ENCODE results near the gene FETUB.

FETUB gene

GRCh38 chr3:186614597-186615483 lies 25.4 kb upstream of the FETUB start:
- Histone ChIP-seq H3K36me3 (ENCODE audit: control insufficient read depth, insufficient read depth, low read length) (no peaks in the 10 kb centered on the region), H3K9me3 (ENCODE audit: control insufficient read depth, low read length) (no peaks in the 10 kb centered on the region), H3K27ac (ENCODE audit: low read depth, low read length, severe bottlenecking) (no peak overlapping the region), H3K4me1 (ENCODE audit: control insufficient read depth, insufficient read depth, low read length, poor library complexity, severe bottlenecking) (no peaks in the 10 kb centered on the region), H3K4me3 (ENCODE audit: extremely low read depth, insufficient read depth, low read length, poor library complexity, severe bottlenecking) (no peak overlapping the region)
- 51 to 58% methylated on average over 11 to 12 of the region's 16 CpGs for WGBS, 2 experiments (ENCODE audit: insufficient coverage in 2 of 2)

GRCh38 chr3:186616299-186616617 lies 23.9 kb upstream of the FETUB start:
- H3K9me3 ChIP-seq (ENCODE audit: control insufficient read depth, low read length): no peaks in the 10 kb centered on the region
- H3K4me1 ChIP-seq (ENCODE audit: control insufficient read depth, insufficient read depth, low read length, poor library complexity, severe bottlenecking): no peaks in the 10 kb centered on the region
- no peak overlapping the region for H3K27ac ChIP-seq (ENCODE audit: low read depth, low read length, severe bottlenecking)
- no peak overlapping the region for H3K4me3 ChIP-seq (ENCODE audit: extremely low read depth, insufficient read depth, low read length, poor library complexity, severe bottlenecking)
- 95 to 96% methylated on average over 6 to 8 of the region's 8 CpGs for WGBS, 2 experiments (ENCODE audit: insufficient coverage in 2 of 2)
- no peaks in the 10 kb centered on the region for H3K36me3 ChIP-seq (ENCODE audit: control insufficient read depth, insufficient read depth, low read length)

- H3K27ac ChIP-seq (ENCODE audit: low read depth, low read length, severe bottlenecking): no peak overlapping the region
- no peaks in the 10 kb centered on the region for H3K36me3 ChIP-seq (ENCODE audit: control insufficient read depth, insufficient read depth, low read length)
Observed at GRCh38 chr3:186617036-186617946, 22.9 kb upstream of the FETUB start.

GRCh38 chr3:186618318-186618938 lies 21.8 kb upstream of the FETUB start:
- Histone ChIP-seq H3K4me3 (ENCODE audit: extremely low read depth, insufficient read depth, low read length, poor library complexity, severe bottlenecking) (no peak overlapping the region), H3K4me1 (ENCODE audit: control insufficient read depth, insufficient read depth, low read length, poor library complexity, severe bottlenecking) (no peaks in the 10 kb centered on the region), H3K27ac (ENCODE audit: low read depth, low read length, severe bottlenecking) (no peak overlapping the region), H3K9me3 (ENCODE audit: control insufficient read depth, low read length) (no peaks in the 10 kb centered on the region), H3K36me3 (ENCODE audit: control insufficient read depth, insufficient read depth, low read length) (no peaks in the 10 kb centered on the region)
- 89 to 97% methylated on average over 4 to 5 of the region's 8 CpGs for WGBS, 2 experiments (ENCODE audit: insufficient coverage in 2 of 2)

More at GRCh38 chr3:186617036-186617946, 22.9 kb upstream of the FETUB start:
- WGBS, 2 experiments (ENCODE audit: insufficient coverage in 2 of 2): 39 to 44% methylated on average over 27 to 31 of the region's 31 CpGs
- Histone ChIP-seq H3K9me3 (ENCODE audit: control insufficient read depth, low read length) (no peaks in the 10 kb centered on the region), H3K4me1 (ENCODE audit: control insufficient read depth, insufficient read depth, low read length, poor library complexity, severe bottlenecking) (no peaks in the 10 kb centered on the region), H3K4me3 (ENCODE audit: extremely low read depth, insufficient read depth, low read length, poor library complexity, severe bottlenecking) (no peak overlapping the region)

GRCh38 chr3:186619787-186620212 lies 20.4 kb upstream of the FETUB start:
- WGBS, 2 experiments (ENCODE audit: insufficient coverage in 2 of 2): 94% methylated on average over 2 of the region's 5 CpGs; no CpG with 5 or more reads in 1 of the 2 experiments
- H3K9me3 ChIP-seq (ENCODE audit: control insufficient read depth, low read length): no peaks in the 10 kb centered on the region
- no peak overlapping the region for H3K4me3 ChIP-seq (ENCODE audit: extremely low read depth, insufficient read depth, low read length, poor library complexity, severe bottlenecking)
- H3K36me3 ChIP-seq (ENCODE audit: control insufficient read depth, insufficient read depth, low read length): no peaks in the 10 kb centered on the region
- no peak overlapping the region for H3K27ac ChIP-seq (ENCODE audit: low read depth, low read length, severe bottlenecking)
- H3K4me1 ChIP-seq (ENCODE audit: control insufficient read depth, insufficient read depth, low read length, poor library complexity, severe bottlenecking): no peaks in the 10 kb centered on the region

GRCh38 chr3:186620213-186621092 lies 19.7 kb upstream of the FETUB start:
- H3K9me3 ChIP-seq (ENCODE audit: control insufficient read depth, low read length): no peaks in the 10 kb centered on the region
- 86 to 97% methylated on average over 8 to 9 of the region's 17 CpGs for WGBS, 2 experiments (ENCODE audit: insufficient coverage in 2 of 2)
- no peaks in the 10 kb centered on the region for H3K4me1 ChIP-seq (ENCODE audit: control insufficient read depth, insufficient read depth, low read length, poor library complexity, severe bottlenecking)
- no peaks in the 10 kb centered on the region for H3K36me3 ChIP-seq (ENCODE audit: control insufficient read depth, insufficient read depth, low read length)
- H3K4me3 ChIP-seq (ENCODE audit: extremely low read depth, insufficient read depth, low read length, poor library complexity, severe bottlenecking): no peak overlapping the region
- H3K27ac ChIP-seq (ENCODE audit: low read depth, low read length, severe bottlenecking): no peak overlapping the region

GRCh38 chr3:186621894-186622650 lies 18.1 kb upstream of the FETUB start:
- 76 to 79% methylated on average over 2 to 4 of the region's 7 CpGs for WGBS, 2 experiments (ENCODE audit: insufficient coverage in 2 of 2)
- H3K4me3 ChIP-seq (ENCODE audit: extremely low read depth, insufficient read depth, low read length, poor library complexity, severe bottlenecking): no peak overlapping the region

GRCh38 chr3:186622651-186623310 lies 17.4 kb upstream of the FETUB start:
- no peak overlapping the region for H3K27ac ChIP-seq (ENCODE audit: low read depth, low read length, severe bottlenecking)
- H3K9me3 ChIP-seq (ENCODE audit: control insufficient read depth, low read length): no peaks in the 10 kb centered on the region
- H3K4me1 ChIP-seq (ENCODE audit: control insufficient read depth, insufficient read depth, low read length, poor library complexity, severe bottlenecking): no peaks in the 10 kb centered on the region
- no peaks in the 10 kb centered on the region for H3K36me3 ChIP-seq (ENCODE audit: control insufficient read depth, insufficient read depth, low read length)
- WGBS, 2 experiments (ENCODE audit: insufficient coverage in 2 of 2): 33 to 45% methylated on average over 1 of the region's 2 CpGs
- H3K4me3 ChIP-seq (ENCODE audit: extremely low read depth, insufficient read depth, low read length, poor library complexity, severe bottlenecking): no peak overlapping the region

More at GRCh38 chr3:186621894-186622650, 18.1 kb upstream of the FETUB start:
- Histone ChIP-seq H3K27ac (ENCODE audit: low read depth, low read length, severe bottlenecking) (no peak overlapping the region), H3K9me3 (ENCODE audit: control insufficient read depth, low read length) (no peaks in the 10 kb centered on the region), H3K4me1 (ENCODE audit: control insufficient read depth, insufficient read depth, low read length, poor library complexity, severe bottlenecking) (no peaks in the 10 kb centered on the region), H3K36me3 (ENCODE audit: control insufficient read depth, insufficient read depth, low read length) (no peaks in the 10 kb centered on the region)

GRCh38 chr3:186624598-186624997 lies 15.6 kb upstream of the FETUB start:
- 87 to 92% methylated on average over 4 of the region's 4 CpGs for WGBS, 2 experiments (ENCODE audit: insufficient coverage in 2 of 2)
- Histone ChIP-seq H3K9me3 (ENCODE audit: control insufficient read depth, low read length) (no peaks in the 10 kb centered on the region), H3K27ac (ENCODE audit: low read depth, low read length, severe bottlenecking) (no peak overlapping the region)

More at GRCh38 chr3:186624598-186624997, 15.6 kb upstream of the FETUB start:
- no peaks in the 10 kb centered on the region for H3K36me3 ChIP-seq (ENCODE audit: control insufficient read depth, insufficient read depth, low read length)
- H3K4me1 ChIP-seq (ENCODE audit: control insufficient read depth, insufficient read depth, low read length, poor library complexity, severe bottlenecking): no peaks in the 10 kb centered on the region
- no peak overlapping the region for H3K4me3 ChIP-seq (ENCODE audit: extremely low read depth, insufficient read depth, low read length, poor library complexity, severe bottlenecking)
